Pancreas (tissue), 10 donors: ENCODE results near the gene SHISA7. TPM values are rescaled to one million over a fixed set of nuclear protein-coding genes. Genes with fewer than 3 reads are reported as not detected.
"Not testable (repeated sequence)": the region's sequence is repeated elsewhere in the genome, so short reads cannot be mapped to it uniquely, and the experiment has no call there.

Experiments used
- ATAC-seq, 4 donors: fragments of 200-7000 bp; cut with Tn5 transposase; one replicate each; pipeline versions ENCODE4 v1.8.0 to v1.9.1; 2020; ENCODE audit warnings: mild to moderate bottlenecking in 4 of 4, moderate library complexity in 4 of 4
- DNase-seq, 6 donors: peaks; one replicate each; pipeline ENCODE4 v3.0.0-alpha.2; 2020
- FAIRE-seq: peaks from 2 replicates; lab custom pipeline; 2012; peaks lifted over from hg19 to GRCh38; lab: Jason Lieb, UNC
- H3K27ac ChIP-seq, 4 donors: fragments of 200-600 bp; sonication (generic); 1 replicate in 3 of 4; 2 replicates in 1 of 4; pipeline versions ENCODE4 v1.5.0 to v1.8.0; 2020
- H3K27me3 ChIP-seq, 4 donors: fragments of 200-600 bp; one replicate each; pipeline ENCODE4 v1.8.0; 2021
- H3K36me3 ChIP-seq, 3 donors: fragments of 200-600 bp; sonication (generic) in 1 of 3; one replicate each; pipeline versions ENCODE4 v1.5.0 to v1.8.0; 2020 to 2021
- H3K4me1 ChIP-seq, 3 donors: fragments of 200-600 bp; one replicate each; pipeline ENCODE4 v1.8.0; 2021
- H3K4me3 ChIP-seq, 4 donors: fragments of 200-600 bp; sonication (generic) in 2 of 4; one replicate each; pipeline versions ENCODE4 v1.5.0 to v1.8.0; 2020 to 2021
- H3K9me3 ChIP-seq, 4 donors: fragments of 200-600 bp; one replicate each; pipeline ENCODE4 v1.8.0; 2021
- WGBS, 2 donors: extraction: QIAGEN DNeasy Blood & Tissue Kit; methylation state at CpG; one replicate each; pipeline ENCODE4 v1.1.7; 2013; 5-methylcytosine and 5-hydroxymethylcytosine counted together
- intact Hi-C, 3 donors: fragments of 100-400 bp; cut with DNase I; formaldehyde crosslinking; loops; one replicate each; pipeline versions ENCODE4 v1.11.1 to v1.14.2; 2022
- polyA plus RNA-seq, 2 donors: library from polyadenylated mRNA; stranded (reverse); fragments of 200-250 nt; gene quantifications; one replicate each; pipeline ENCODE4 v1.2.3, GENCODE V29; 2013
- total RNA-seq, 6 donors: library from RNA; stranded (reverse); fragmentation: NEBNext Ultra II Directional in 4 of 6; extraction: Animal tissue kit (Norgen Biotek cat#: 25700) in 4 of 6; gene quantifications; one replicate each; pipeline versions ENCODE4 v1.2.1 to v1.2.4, GENCODE V29; 2021 to 2023
- TF ChIP-seq, protein P1 (sequence below), 4 donors: fragments of 200-600 bp; sonication (generic) in 3 of 4; IDR thresholded peaks; one replicate each; pipeline versions ENCODE4 v1.5.0 to v1.8.0; 2021; ENCODE audit warnings: antibody characterized with exemption in 4 of 4
- donor health status: healthy with polysubstance abuse.
- donor health status: DM: no; HTN: no; CAD: no; lungs with moderate emphysema.
- donor health status: DM: no; HTN: no; CAD: no.
- donor health status: control.
- donor health status: control.
- donor health status: Bipolar disorder and iron deficiency.
- donor health status: DM: yes; HTN: yes; CAD: no.
- donor health status: DM: no; HTN: no; CAD: no.
- donor health status: DM: no; HTN: no; CAD: no.
- donor health status: DM: yes; HTN: yes; CAD: no.

SHISA7 gene
- total and polyA plus RNA-seq, 8 donors: 0.04 to 0.33 (median 0.06) TPM; not detected in 3

DNA sequence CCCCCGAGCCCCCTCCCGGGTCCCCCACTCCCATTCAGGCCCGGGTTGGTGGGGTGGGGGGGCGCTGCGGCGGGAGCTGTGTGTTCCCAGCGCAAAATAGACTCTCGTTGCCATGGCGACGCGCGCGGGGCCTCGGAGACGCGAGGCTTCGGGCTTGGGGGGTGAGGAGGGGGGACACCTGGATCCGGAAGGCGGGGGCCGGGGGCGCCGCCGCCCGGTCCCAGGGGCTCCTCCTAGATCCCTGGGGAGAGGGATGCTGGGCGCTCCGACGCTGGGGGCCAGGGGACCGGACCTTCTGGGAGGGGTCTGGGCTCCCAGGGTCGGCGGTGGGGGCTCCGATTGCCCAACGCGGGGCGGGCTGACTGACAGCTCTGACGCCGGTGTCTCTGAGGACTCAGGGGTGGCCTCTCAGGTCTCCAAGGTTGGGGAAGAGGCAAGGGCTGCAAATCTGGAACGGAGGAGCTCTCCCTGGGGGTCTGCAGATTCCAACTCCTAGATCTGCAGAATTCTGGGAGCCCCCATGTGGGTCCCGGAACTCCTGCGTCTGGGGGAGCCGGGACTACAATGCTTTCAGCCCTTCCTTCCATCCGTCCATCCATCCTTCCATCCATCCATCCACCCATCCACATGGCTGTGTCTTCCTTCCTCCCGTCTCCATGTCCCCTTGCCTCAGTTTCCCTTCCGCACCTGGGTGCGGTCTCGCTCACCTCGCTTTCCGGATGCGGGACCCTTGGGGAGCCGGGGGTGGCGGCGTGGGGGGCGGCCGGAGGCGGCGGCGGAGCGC lies 9.1 kb upstream of the SHISA7 start:
- DNase-seq: peak in 1 of 6 donors; percentile 77
- H3K27ac ChIP-seq: no peak overlapping the region
- intact Hi-C loops: no loop called here
- no peaks in the 10 kb centered on the region for H3K9me3 ChIP-seq
- H3K36me3 ChIP-seq: no peaks in the 10 kb centered on the region
- peak overlapping the region in 1 of 4 donors; percentile 7 for H3K4me3 ChIP-seq
- peaks cover 0 to 3% (median 0%) of the 10 kb centered on the region in 4 donors for H3K27me3 ChIP-seq
- H3K4me1 ChIP-seq: peaks cover 0 to 4% (median 0%) of the 10 kb centered on the region in 3 donors
- WGBS, 2 donors: 5 to 6% methylated on average over 47 to 57 of the region's 57 CpGs
- TF ChIP-seq, protein P1, sequence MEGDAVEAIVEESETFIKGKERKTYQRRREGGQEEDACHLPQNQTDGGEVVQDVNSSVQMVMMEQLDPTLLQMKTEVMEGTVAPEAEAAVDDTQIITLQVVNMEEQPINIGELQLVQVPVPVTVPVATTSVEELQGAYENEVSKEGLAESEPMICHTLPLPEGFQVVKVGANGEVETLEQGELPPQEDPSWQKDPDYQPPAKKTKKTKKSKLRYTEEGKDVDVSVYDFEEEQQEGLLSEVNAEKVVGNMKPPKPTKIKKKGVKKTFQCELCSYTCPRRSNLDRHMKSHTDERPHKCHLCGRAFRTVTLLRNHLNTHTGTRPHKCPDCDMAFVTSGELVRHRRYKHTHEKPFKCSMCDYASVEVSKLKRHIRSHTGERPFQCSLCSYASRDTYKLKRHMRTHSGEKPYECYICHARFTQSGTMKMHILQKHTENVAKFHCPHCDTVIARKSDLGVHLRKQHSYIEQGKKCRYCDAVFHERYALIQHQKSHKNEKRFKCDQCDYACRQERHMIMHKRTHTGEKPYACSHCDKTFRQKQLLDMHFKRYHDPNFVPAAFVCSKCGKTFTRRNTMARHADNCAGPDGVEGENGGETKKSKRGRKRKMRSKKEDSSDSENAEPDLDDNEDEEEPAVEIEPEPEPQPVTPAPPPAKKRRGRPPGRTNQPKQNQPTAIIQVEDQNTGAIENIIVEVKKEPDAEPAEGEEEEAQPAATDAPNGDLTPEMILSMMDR (IDR thresholded peaks at IDR 0.05): no peak
- FAIRE-seq: no peak
- ATAC-seq: peak in 1 of 4 donors; percentile 5

- intact Hi-C loops: no loop called here
- H3K9me3 ChIP-seq: no peaks in the 10 kb centered on the region
- TF ChIP-seq, protein P1 (IDR thresholded peaks at IDR 0.05): no peak
- WGBS, 2 donors: 2 to 4% methylated on average over 36 to 80 of the region's 80 CpGs
- H3K27me3 ChIP-seq: peaks cover 0 to 3% (median 0%) of the 10 kb centered on the region in 4 donors
- DNase-seq: peak in 1 of 6 donors; percentile 55
- H3K4me3 ChIP-seq: peak overlapping the region in 1 of 4 donors; percentile 7
- peak in 1 of 4 donors; percentile 4 for ATAC-seq
- no peak overlapping the region for H3K27ac ChIP-seq
- no peaks in the 10 kb centered on the region for H3K36me3 ChIP-seq
- H3K4me1 ChIP-seq: peaks cover 0 to 4% (median 0%) of the 10 kb centered on the region in 3 donors
- FAIRE-seq: no peak
Observed at GRCh38 chr19:55451163-55451964, 8.3 kb upstream of the SHISA7 start.

GRCh38 chr19:55449469-55449868 lies 6.4 kb upstream of the SHISA7 start:
- WGBS, 2 donors: 24% methylated on average over 16 of the region's 16 CpGs
- Histone ChIP-seq H3K4me3 (no peak overlapping the region), H3K9me3 (no peaks in the 10 kb centered on the region), H3K4me1 (peaks cover 0 to 4% (median 0%) of the 10 kb centered on the region in 3 donors), H3K27ac (no peak overlapping the region), H3K27me3 (peaks cover 0 to 7% (median 2%) of the 10 kb centered on the region in 4 donors), H3K36me3 (no peaks in the 10 kb centered on the region)
- FAIRE-seq (no peak), DNase-seq (peak in 1 of 6 donors; percentile 67), ATAC-seq (no peak)
- intact Hi-C loops: no loop called here
- TF ChIP-seq, protein P1 (IDR thresholded peaks at IDR 0.05): no peak

DNA sequence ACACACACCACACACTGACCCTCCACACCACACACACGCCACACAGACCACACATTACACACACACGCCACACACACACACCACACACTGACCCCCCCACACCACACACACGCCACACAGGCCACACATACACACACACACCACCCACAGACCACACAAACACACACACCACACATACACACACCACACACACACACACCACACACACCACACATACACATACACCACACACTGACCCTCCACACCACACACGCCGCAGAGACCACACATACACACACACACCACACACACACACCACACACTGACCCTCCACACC lies 5.0 kb upstream of the SHISA7 start:
- intact Hi-C loops: not testable (repeated sequence)

DNA sequence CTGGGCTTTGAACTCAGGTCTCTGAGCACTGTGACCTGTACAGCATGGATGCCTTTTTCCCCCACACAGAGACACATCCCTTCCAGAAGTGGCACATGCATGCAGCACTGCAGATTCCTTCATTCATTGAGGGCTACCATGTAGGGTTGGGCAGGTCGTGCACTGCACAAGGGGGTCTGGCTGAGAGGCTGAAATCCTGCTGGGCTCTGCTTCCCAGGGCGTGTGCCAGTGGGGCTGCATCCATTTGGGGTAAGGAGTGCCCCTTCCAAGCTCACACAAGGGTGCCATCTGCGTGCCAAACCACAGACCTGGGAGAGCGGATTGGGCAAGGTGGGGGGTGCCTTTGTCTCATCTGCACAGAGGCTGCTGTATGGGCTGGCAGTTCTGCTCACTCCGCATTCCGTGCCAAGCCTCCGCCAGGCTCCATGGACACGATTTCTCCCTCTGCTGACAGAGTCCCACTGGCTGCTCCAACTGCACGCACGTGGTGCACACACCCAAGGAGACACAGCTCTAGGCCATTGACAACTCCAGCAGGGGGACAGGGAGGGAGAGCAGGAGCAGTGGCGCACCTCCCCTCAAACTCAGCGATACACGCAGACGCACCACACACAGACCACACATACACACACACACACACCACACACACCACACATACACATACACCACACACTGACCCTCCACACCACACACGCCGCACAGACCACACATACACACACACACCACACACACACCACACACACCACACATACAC lies 4.5 kb upstream of the SHISA7 start:
- H3K27ac ChIP-seq: no peak overlapping the region
- H3K9me3 ChIP-seq: no peaks in the 10 kb centered on the region
- intact Hi-C loops: no loop called here
- FAIRE-seq (no peak), DNase-seq (peak in 1 of 6 donors; percentile 44), ATAC-seq (peak in 3 of 4 donors; percentile 28 to 47 (median 43))
- WGBS, 2 donors: 22 to 24% methylated on average over 16 of the region's 16 CpGs
- H3K4me1 ChIP-seq: peaks cover 0 to 4% (median 0%) of the 10 kb centered on the region in 3 donors
- TF ChIP-seq, protein P1 (IDR thresholded peaks at IDR 0.05): no peak
- no peak overlapping the region for H3K4me3 ChIP-seq
- peaks cover 0 to 9% (median 4%) of the 10 kb centered on the region in 4 donors for H3K27me3 ChIP-seq
- no peaks in the 10 kb centered on the region for H3K36me3 ChIP-seq

More for the DNA sequence above, 5.0 kb upstream of the SHISA7 start:
- not testable (repeated sequence) for H3K27ac ChIP-seq, H3K4me1 ChIP-seq, ATAC-seq, H3K4me3 ChIP-seq, FAIRE-seq, DNase-seq, H3K9me3 ChIP-seq, H3K27me3 ChIP-seq, H3K36me3 ChIP-seq
- WGBS, 2 donors: 72 to 90% methylated on average over 5 of the region's 5 CpGs
